PFSK-1 (cell line): ENCODE measurements around the gene CHRM4.

Experiments
- POLR2AphosphoS5 ChIP-seq: IDR thresholded peaks from 2 replicates; pipeline ENCODE4 v1.6.1; 2012; ENCODE audit warnings: low read depth, mild to moderate bottlenecking, control low read depth, low read length, moderate library complexity
- SIN3A ChIP-seq: IDR thresholded peaks from 2 replicates; pipeline ENCODE4 v1.6.1; 2012; ENCODE audit warnings: mild to moderate bottlenecking, low read length, moderate library complexity, borderline replicate concordance; ENCODE audit not compliant: insufficient read depth
- TAF1 ChIP-seq: IDR thresholded peaks from 2 replicates; pipeline ENCODE4 v1.6.1; 2012; ENCODE audit warnings: low read length, control low read depth, borderline replicate concordance; ENCODE audit not compliant: insufficient read depth

DNA sequence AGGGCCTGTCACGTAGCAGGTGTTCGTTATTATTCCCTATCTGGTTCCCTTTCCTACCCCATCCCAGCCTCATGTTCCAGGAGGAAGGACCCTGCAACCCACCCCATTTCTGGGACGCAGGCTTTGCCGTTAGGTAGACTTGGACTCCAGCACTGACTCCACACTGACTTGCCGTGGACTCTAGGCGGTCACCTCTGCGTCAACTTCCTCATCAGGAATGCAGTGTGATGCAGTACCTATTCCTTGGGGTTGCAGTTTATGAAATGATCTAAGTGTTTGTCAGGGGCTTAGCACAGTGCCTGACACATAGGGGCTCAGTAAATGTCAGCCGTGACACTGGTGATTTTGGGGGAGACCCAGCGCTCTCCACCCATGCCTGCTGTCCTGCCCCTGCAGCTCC lies 27.5 kb downstream of the CHRM4 start:
- TF ChIP-seq POLR2AphosphoS5 (no peak), SIN3A (no peak), TAF1 (no peak)
